ENCODE measurements around the gene PLET1. TPM values are rescaled to one million over a fixed set of nuclear protein-coding genes. Genes with fewer than 3 reads are reported as not detected.

PLET1 gene
- total RNA-seq, 1 experiment from 2014 or later: not detected

DNA sequence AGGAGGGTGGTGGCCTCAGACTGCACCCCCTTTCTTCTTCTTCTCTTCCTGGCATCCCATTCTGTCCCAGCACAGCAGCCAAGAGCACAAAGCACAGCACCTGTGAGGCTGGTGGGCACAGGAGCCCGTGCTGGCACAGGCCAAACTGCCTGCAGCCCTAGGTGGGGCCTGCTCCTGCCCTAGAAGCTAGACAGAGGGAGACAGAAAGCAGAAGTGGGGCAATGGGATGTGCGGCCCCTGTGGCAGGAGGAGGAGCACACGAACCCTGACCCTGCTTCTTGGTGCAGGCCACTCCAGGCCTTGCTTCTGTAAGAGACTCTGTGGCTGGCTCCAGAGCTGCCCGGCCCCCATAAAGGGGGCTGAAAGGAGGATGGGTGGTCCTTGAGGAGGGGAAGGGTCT is 38.4 kb downstream of the PLET1 start:
- Histone ChIP-seq H3K36me3 (ENCODE audit: control insufficient read depth in 1 of 2, insufficient read depth in 2 of 2, low read length in 2 of 2) (no peaks in the 10 kb centered on the region), H3K4me3 (replicated peaks in 1 of 2; ENCODE audit: low read depth in 1 of 2, low read length in 2 of 2) (no peak overlapping the region), H3K79me2 (ENCODE audit: insufficient read depth, low read length) (peaks cover 8% of the 10 kb centered on the region), H3K4me1 (ENCODE audit: control insufficient read depth in 1 of 2, insufficient read depth in 2 of 2, low read length in 2 of 2) (peaks cover 1 to 4% of the 10 kb centered on the region in 2 experiments), H2AFZ (ENCODE audit: low read depth, low read length, poor library complexity, severe bottlenecking) (no peak overlapping the region), H3K27ac (ENCODE audit: low read depth, low read length) (no peak overlapping the region), H3K9me3 (ENCODE audit: control insufficient read depth in 1 of 2, insufficient read depth in 1 of 2, low read depth in 1 of 2, low read length in 2 of 2) (no peaks in the 10 kb centered on the region), H3K27me3 (ENCODE audit: insufficient read depth, low read length) (no peaks in the 10 kb centered on the region), H3K4me2 (ENCODE audit: low read length) (no peak overlapping the region), H3K9ac (ENCODE audit: low read length) (no peak overlapping the region), H3K9me2 (ENCODE audit: insufficient read depth) (no peaks in the 10 kb centered on the region), H4K20me1 (ENCODE audit: insufficient read depth) (no peaks in the 10 kb centered on the region)
- no peak for ATAC-seq
- no TSS peak for BruUV-seq (replicated peaks)
- TF ChIP-seq YY1 (IDR thresholded peaks at IDR 0.05; ENCODE audit: extremely low read depth, insufficient replicate concordance, low read depth, low read length) (no peak), ZFX (IDR thresholded peaks at IDR 0.05) (no peak), CBX3 (IDR thresholded peaks at IDR 0.05; ENCODE audit: low read depth) (no peak), FOSL1 (IDR thresholded peaks at IDR 0.05; ENCODE audit: low read depth) (no peak), POLR2AphosphoS5 (IDR thresholded peaks at IDR 0.05; ENCODE audit: low read depth, low read length) (no peak), JUND (IDR thresholded peaks at IDR 0.05) (no peak), EZH2 (IDR thresholded peaks at IDR 0.05) (no peak), EZH2phosphoT487 (IDR thresholded peaks at IDR 0.05; ENCODE audit: borderline replicate concordance) (no peak), TCF7L2 (IDR thresholded peaks at IDR 0.05; ENCODE audit: borderline replicate concordance, extremely low read depth, insufficient read depth, insufficient read length) (no peak), ELF1 (IDR thresholded peaks at IDR 0.05; ENCODE audit: borderline replicate concordance, low read depth) (no peak), SRF (IDR thresholded peaks at IDR 0.05; ENCODE audit: low read depth) (no peak)
- TF ChIP-seq, protein P1, sequence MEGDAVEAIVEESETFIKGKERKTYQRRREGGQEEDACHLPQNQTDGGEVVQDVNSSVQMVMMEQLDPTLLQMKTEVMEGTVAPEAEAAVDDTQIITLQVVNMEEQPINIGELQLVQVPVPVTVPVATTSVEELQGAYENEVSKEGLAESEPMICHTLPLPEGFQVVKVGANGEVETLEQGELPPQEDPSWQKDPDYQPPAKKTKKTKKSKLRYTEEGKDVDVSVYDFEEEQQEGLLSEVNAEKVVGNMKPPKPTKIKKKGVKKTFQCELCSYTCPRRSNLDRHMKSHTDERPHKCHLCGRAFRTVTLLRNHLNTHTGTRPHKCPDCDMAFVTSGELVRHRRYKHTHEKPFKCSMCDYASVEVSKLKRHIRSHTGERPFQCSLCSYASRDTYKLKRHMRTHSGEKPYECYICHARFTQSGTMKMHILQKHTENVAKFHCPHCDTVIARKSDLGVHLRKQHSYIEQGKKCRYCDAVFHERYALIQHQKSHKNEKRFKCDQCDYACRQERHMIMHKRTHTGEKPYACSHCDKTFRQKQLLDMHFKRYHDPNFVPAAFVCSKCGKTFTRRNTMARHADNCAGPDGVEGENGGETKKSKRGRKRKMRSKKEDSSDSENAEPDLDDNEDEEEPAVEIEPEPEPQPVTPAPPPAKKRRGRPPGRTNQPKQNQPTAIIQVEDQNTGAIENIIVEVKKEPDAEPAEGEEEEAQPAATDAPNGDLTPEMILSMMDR (IDR thresholded peaks at IDR 0.05 in 2 of 3, conservative IDR thresholded peaks at IDR 0.05 in 1 of 3; ENCODE audit: borderline replicate concordance in 1 of 3, insufficient read depth in 1 of 3, low read depth in 2 of 3, low read length in 2 of 3): no peak
- TF ChIP-seq, protein P2, sequence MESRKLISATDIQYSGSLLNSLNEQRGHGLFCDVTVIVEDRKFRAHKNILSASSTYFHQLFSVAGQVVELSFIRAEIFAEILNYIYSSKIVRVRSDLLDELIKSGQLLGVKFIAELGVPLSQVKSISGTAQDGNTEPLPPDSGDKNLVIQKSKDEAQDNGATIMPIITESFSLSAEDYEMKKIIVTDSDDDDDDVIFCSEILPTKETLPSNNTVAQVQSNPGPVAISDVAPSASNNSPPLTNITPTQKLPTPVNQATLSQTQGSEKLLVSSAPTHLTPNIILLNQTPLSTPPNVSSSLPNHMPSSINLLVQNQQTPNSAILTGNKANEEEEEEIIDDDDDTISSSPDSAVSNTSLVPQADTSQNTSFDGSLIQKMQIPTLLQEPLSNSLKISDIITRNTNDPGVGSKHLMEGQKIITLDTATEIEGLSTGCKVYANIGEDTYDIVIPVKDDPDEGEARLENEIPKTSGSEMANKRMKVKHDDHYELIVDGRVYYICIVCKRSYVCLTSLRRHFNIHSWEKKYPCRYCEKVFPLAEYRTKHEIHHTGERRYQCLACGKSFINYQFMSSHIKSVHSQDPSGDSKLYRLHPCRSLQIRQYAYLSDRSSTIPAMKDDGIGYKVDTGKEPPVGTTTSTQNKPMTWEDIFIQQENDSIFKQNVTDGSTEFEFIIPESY (IDR thresholded peaks at IDR 0.05; ENCODE audit: extremely low read depth, insufficient replicate concordance, low read length): no peak
- DNase-seq (ENCODE audit: low read depth, low spot score): no peak
- intact Hi-C loops (cut with micrococcal nuclease): no loop called here
- RAD21 ChIA-PET (ENCODE audit: low non-redundant PET in 1 of 2, low total read pairs in 2 of 2, uncharacterized antibody in 2 of 2, unreplicated experiment in 2 of 2): no interaction called here
- POLR2A ChIA-PET: no interaction called here
- CTCF ChIA-PET: interaction anchor here (1.6 kb wide), 1 partner anchor 58 kb away, joined by 7 read pairs; no protein-coding TSS in a partner anchor

All from HCT116 (cell line).